ENCODE measurements around the gene DCDC2. TPM values are rescaled to one million over a fixed set of nuclear protein-coding genes. Genes with fewer than 3 reads are reported as not detected.

DCDC2 gene
- total and polyA plus RNA-seq, 5 donors from 2014 or later: 0.39 TPM; not detected in 4

- Mint-ChIP-seq H3K27ac (no peak overlapping the region), H3K4me1 (no peaks in the 10 kb centered on the region), H3K27me3 (no peaks in the 10 kb centered on the region), H3K36me3 (no peaks in the 10 kb centered on the region), H3K4me3 (no peak overlapping the region), H3K9me3 (peaks cover 0 to 2% (median 0%) of the 10 kb centered on the region in 7 donors)
- no peak overlapping the region for H3K4me3 ChIP-seq (ENCODE audit: low read depth, low read length)
- DNase-seq: no peak
- no peak overlapping the region for H3K27ac ChIP-seq (ENCODE audit: insufficient read depth, low read length, poor library complexity, severe bottlenecking)
- H3K36me3 ChIP-seq (ENCODE audit: control insufficient read depth, insufficient read depth, low read length): no peaks in the 10 kb centered on the region
- ATAC-seq (ENCODE audit: low read depth in 2 of 2): no peak
- no peaks in the 10 kb centered on the region for H3K4me1 ChIP-seq (ENCODE audit: control insufficient read depth, insufficient read depth, low read length, poor library complexity, severe bottlenecking)
- no peaks in the 10 kb centered on the region for H3K9me3 ChIP-seq (ENCODE audit: control insufficient read depth in 2 of 2, low read length in 2 of 2)
- no peaks in the 10 kb centered on the region for H3K27me3 ChIP-seq (ENCODE audit: control insufficient read depth, insufficient read depth, low read length)
Observed at GRCh38 chr6:24186349-24186748, 171.5 kb downstream of the DCDC2 start.

- Mint-ChIP-seq H3K27ac (peak overlapping the region in 1 of 3 donors; percentile 39), H3K9me3 (peaks cover 0 to 2% (median 0%) of the 10 kb centered on the region in 7 donors), H3K36me3 (no peaks in the 10 kb centered on the region), H3K27me3 (no peaks in the 10 kb centered on the region), H3K4me1 (no peaks in the 10 kb centered on the region), H3K4me3 (no peak overlapping the region)
- DNase-seq: no peak
- ATAC-seq (ENCODE audit: low read depth in 2 of 2): no peak
- H3K9me3 ChIP-seq (ENCODE audit: control insufficient read depth in 2 of 2, low read length in 2 of 2): no peaks in the 10 kb centered on the region
- H3K27ac ChIP-seq (ENCODE audit: insufficient read depth, low read length, poor library complexity, severe bottlenecking): no peak overlapping the region
- H3K4me3 ChIP-seq (ENCODE audit: low read depth, low read length): no peak overlapping the region
- no peaks in the 10 kb centered on the region for H3K4me1 ChIP-seq (ENCODE audit: control insufficient read depth, insufficient read depth, low read length, poor library complexity, severe bottlenecking)
- no peaks in the 10 kb centered on the region for H3K36me3 ChIP-seq (ENCODE audit: control insufficient read depth, insufficient read depth, low read length)
- no peaks in the 10 kb centered on the region for H3K27me3 ChIP-seq (ENCODE audit: control insufficient read depth, insufficient read depth, low read length)
Observed at GRCh38 chr6:24183584-24183983, 174.3 kb downstream of the DCDC2 start.

GRCh38 chr6:24157886-24158285 lies 200.0 kb downstream of the DCDC2 start:
- Histone ChIP-seq H3K4me1 (ENCODE audit: control insufficient read depth, insufficient read depth, low read length, poor library complexity, severe bottlenecking) (no peaks in the 10 kb centered on the region), H3K4me3 (ENCODE audit: low read depth, low read length) (no peak overlapping the region), H3K36me3 (ENCODE audit: control insufficient read depth, insufficient read depth, low read length) (no peaks in the 10 kb centered on the region), H3K27ac (ENCODE audit: insufficient read depth, low read length, poor library complexity, severe bottlenecking) (no peak overlapping the region), H3K9me3 (ENCODE audit: control insufficient read depth in 2 of 2, low read length in 2 of 2) (no peaks in the 10 kb centered on the region), H3K27me3 (ENCODE audit: control insufficient read depth, insufficient read depth, low read length) (no peaks in the 10 kb centered on the region)
- Mint-ChIP-seq H3K4me3 (no peak overlapping the region), H3K27ac (no peak overlapping the region), H3K4me1 (no peaks in the 10 kb centered on the region), H3K27me3 (peaks cover 4% of the 10 kb centered on the region), H3K9me3 (peaks cover 0 to 3% (median 0%) of the 10 kb centered on the region in 7 donors), H3K36me3 (no peaks in the 10 kb centered on the region)
- ATAC-seq (ENCODE audit: low read depth in 2 of 2) (no peak), DNase-seq (no peak)

- H3K4me3 ChIP-seq (ENCODE audit: low read depth, low read length): no peak overlapping the region
- no peak for DNase-seq
- no peaks in the 10 kb centered on the region for H3K4me1 Mint-ChIP-seq
- no peaks in the 10 kb centered on the region for H3K9me3 ChIP-seq (ENCODE audit: control insufficient read depth in 2 of 2, low read length in 2 of 2)
- H3K36me3 Mint-ChIP-seq: no peaks in the 10 kb centered on the region
- H3K27ac ChIP-seq (ENCODE audit: insufficient read depth, low read length, poor library complexity, severe bottlenecking): no peak overlapping the region
- H3K27me3 Mint-ChIP-seq: peaks cover 4% of the 10 kb centered on the region
- H3K27ac Mint-ChIP-seq: no peak overlapping the region
- no peaks in the 10 kb centered on the region for H3K27me3 ChIP-seq (ENCODE audit: control insufficient read depth, insufficient read depth, low read length)
- H3K9me3 Mint-ChIP-seq: peaks cover 0 to 5% (median 0%) of the 10 kb centered on the region in 7 donors
- no peak for ATAC-seq (ENCODE audit: low read depth in 2 of 2)
- no peaks in the 10 kb centered on the region for H3K36me3 ChIP-seq (ENCODE audit: control insufficient read depth, insufficient read depth, low read length)
- H3K4me1 ChIP-seq (ENCODE audit: control insufficient read depth, insufficient read depth, low read length, poor library complexity, severe bottlenecking): no peaks in the 10 kb centered on the region
- no peak overlapping the region for H3K4me3 Mint-ChIP-seq
Observed at GRCh38 chr6:24154121-24154520, 203.7 kb downstream of the DCDC2 start.

GRCh38 chr6:24152014-24152413 lies 205.8 kb downstream of the DCDC2 start:
- Histone ChIP-seq H3K4me3 (ENCODE audit: low read depth, low read length) (no peak overlapping the region), H3K36me3 (ENCODE audit: control insufficient read depth, insufficient read depth, low read length) (no peaks in the 10 kb centered on the region), H3K27ac (ENCODE audit: insufficient read depth, low read length, poor library complexity, severe bottlenecking) (no peak overlapping the region), H3K9me3 (ENCODE audit: control insufficient read depth in 2 of 2, low read length in 2 of 2) (no peaks in the 10 kb centered on the region), H3K4me1 (ENCODE audit: control insufficient read depth, insufficient read depth, low read length, poor library complexity, severe bottlenecking) (no peaks in the 10 kb centered on the region), H3K27me3 (ENCODE audit: control insufficient read depth, insufficient read depth, low read length) (peaks cover 2% of the 10 kb centered on the region)
- Mint-ChIP-seq H3K4me3 (no peak overlapping the region), H3K27me3 (peaks cover 4% of the 10 kb centered on the region), H3K4me1 (no peaks in the 10 kb centered on the region), H3K9me3 (peaks cover 0 to 5% (median 2%) of the 10 kb centered on the region in 7 donors), H3K27ac (no peak overlapping the region), H3K36me3 (no peaks in the 10 kb centered on the region)
- DNase-seq (no peak), ATAC-seq (ENCODE audit: low read depth in 2 of 2) (no peak)

- no peaks in the 10 kb centered on the region for H3K9me3 ChIP-seq (ENCODE audit: control insufficient read depth in 2 of 2, low read length in 2 of 2)
- no peaks in the 10 kb centered on the region for H3K4me1 Mint-ChIP-seq
- ATAC-seq (ENCODE audit: low read depth in 2 of 2): no peak
- H3K36me3 ChIP-seq (ENCODE audit: control insufficient read depth, insufficient read depth, low read length): no peaks in the 10 kb centered on the region
- no peak for DNase-seq
- no peak overlapping the region for H3K4me3 ChIP-seq (ENCODE audit: low read depth, low read length)
- H3K4me3 Mint-ChIP-seq: no peak overlapping the region
- peaks cover 0 to 5% (median 2%) of the 10 kb centered on the region in 7 donors for H3K9me3 Mint-ChIP-seq
- no peaks in the 10 kb centered on the region for H3K36me3 Mint-ChIP-seq
- no peak overlapping the region for H3K27ac ChIP-seq (ENCODE audit: insufficient read depth, low read length, poor library complexity, severe bottlenecking)
- no peak overlapping the region for H3K27ac Mint-ChIP-seq
- H3K27me3 ChIP-seq (ENCODE audit: control insufficient read depth, insufficient read depth, low read length): peaks cover 2% of the 10 kb centered on the region
- H3K27me3 Mint-ChIP-seq: no peaks in the 10 kb centered on the region
- no peaks in the 10 kb centered on the region for H3K4me1 ChIP-seq (ENCODE audit: control insufficient read depth, insufficient read depth, low read length, poor library complexity, severe bottlenecking)
Observed at GRCh38 chr6:24149836-24150235, 208.0 kb downstream of the DCDC2 start.

GRCh38 chr6:24149296-24149695 lies 208.6 kb downstream of the DCDC2 start:
- ATAC-seq (ENCODE audit: low read depth in 2 of 2) (no peak), DNase-seq (no peak)
- Histone ChIP-seq H3K36me3 (ENCODE audit: control insufficient read depth, insufficient read depth, low read length) (no peaks in the 10 kb centered on the region), H3K9me3 (ENCODE audit: control insufficient read depth in 2 of 2, low read length in 2 of 2) (no peaks in the 10 kb centered on the region), H3K27me3 (ENCODE audit: control insufficient read depth, insufficient read depth, low read length) (peaks cover 2% of the 10 kb centered on the region), H3K27ac (ENCODE audit: insufficient read depth, low read length, poor library complexity, severe bottlenecking) (no peak overlapping the region), H3K4me3 (ENCODE audit: low read depth, low read length) (no peak overlapping the region), H3K4me1 (ENCODE audit: control insufficient read depth, insufficient read depth, low read length, poor library complexity, severe bottlenecking) (no peaks in the 10 kb centered on the region)
- H3K9me3 Mint-ChIP-seq: peaks cover 0 to 5% (median 2%) of the 10 kb centered on the region in 7 donors
- no peaks in the 10 kb centered on the region for H3K4me1 Mint-ChIP-seq
- H3K36me3 Mint-ChIP-seq: no peaks in the 10 kb centered on the region
- no peak overlapping the region for H3K27ac Mint-ChIP-seq
- H3K4me3 Mint-ChIP-seq: no peak overlapping the region
- H3K27me3 Mint-ChIP-seq: no peaks in the 10 kb centered on the region

- H3K4me3 ChIP-seq (ENCODE audit: low read depth, low read length): no peak overlapping the region
- H3K4me3 Mint-ChIP-seq: no peak overlapping the region
- H3K36me3 Mint-ChIP-seq: no peaks in the 10 kb centered on the region
- H3K27ac Mint-ChIP-seq: no peak overlapping the region
- peaks cover 2% of the 10 kb centered on the region for H3K27me3 ChIP-seq (ENCODE audit: control insufficient read depth, insufficient read depth, low read length)
- ATAC-seq (ENCODE audit: low read depth in 2 of 2) (no peak), DNase-seq (no peak)
- H3K9me3 Mint-ChIP-seq: peaks cover 0 to 5% (median 2%) of the 10 kb centered on the region in 7 donors
- H3K9me3 ChIP-seq (ENCODE audit: control insufficient read depth in 2 of 2, low read length in 2 of 2): no peaks in the 10 kb centered on the region
- H3K27ac ChIP-seq (ENCODE audit: insufficient read depth, low read length, poor library complexity, severe bottlenecking): no peak overlapping the region
- no peaks in the 10 kb centered on the region for H3K4me1 ChIP-seq (ENCODE audit: control insufficient read depth, insufficient read depth, low read length, poor library complexity, severe bottlenecking)
- no peaks in the 10 kb centered on the region for H3K27me3 Mint-ChIP-seq
- no peaks in the 10 kb centered on the region for H3K4me1 Mint-ChIP-seq
- no peaks in the 10 kb centered on the region for H3K36me3 ChIP-seq (ENCODE audit: control insufficient read depth, insufficient read depth, low read length)
Observed at GRCh38 chr6:24148684-24149083, 209.2 kb downstream of the DCDC2 start.
